ENCODE measurements around the gene ARHGAP42.

Gene ARHGAP42

GRCh38 chr11:100801225-100801999, 114.3 kb downstream of the ARHGAP42 start:
- no peak for DNase-seq (ENCODE audit: low read depth)

- DNase-seq (ENCODE audit: low read depth): no peak
These were observed 118.6 kb downstream of the ARHGAP42 start for GRCh38 chr11:100805506-100806199.

- DNase-seq (ENCODE audit: low read depth): no peak
These were observed 119.2 kb downstream of the ARHGAP42 start for GRCh38 chr11:100806296-100806695.

GRCh38 chr11:100808904-100809491, 121.9 kb downstream of the ARHGAP42 start:
- no peak for DNase-seq (ENCODE audit: low read depth)

- no peak for DNase-seq (ENCODE audit: low read depth)
These were observed 123.1 kb downstream of the ARHGAP42 start for GRCh38 chr11:100810146-100810545.

GRCh38 chr11:100810666-100811065, 123.6 kb downstream of the ARHGAP42 start:
- no peak for DNase-seq (ENCODE audit: low read depth)

- DNase-seq (ENCODE audit: low read depth): no peak
These were observed 125.4 kb downstream of the ARHGAP42 start for GRCh38 chr11:100812517-100812916.

- DNase-seq (ENCODE audit: low read depth): no peak
These were observed 128.8 kb downstream of the ARHGAP42 start for GRCh38 chr11:100815787-100816330.

- no peak for DNase-seq (ENCODE audit: low read depth)
These were observed 129.7 kb downstream of the ARHGAP42 start for GRCh38 chr11:100816823-100817222.

- DNase-seq (ENCODE audit: low read depth): no peak
These were observed 130.5 kb downstream of the ARHGAP42 start for GRCh38 chr11:100817620-100818019.

GRCh38 chr11:100820621-100821020, 133.5 kb downstream of the ARHGAP42 start:
- DNase-seq (ENCODE audit: low read depth): no peak

- no peak for DNase-seq (ENCODE audit: low read depth)
These were observed 134.1 kb downstream of the ARHGAP42 start for GRCh38 chr11:100821198-100821597.

GRCh38 chr11:100823360-100823759, 136.3 kb downstream of the ARHGAP42 start:
- DNase-seq (ENCODE audit: low read depth): no peak

GRCh38 chr11:100824041-100824809, 137.1 kb downstream of the ARHGAP42 start:
- DNase-seq (ENCODE audit: low read depth): no peak

GRCh38 chr11:100825626-100826025, 138.5 kb downstream of the ARHGAP42 start:
- DNase-seq (ENCODE audit: low read depth): no peak

GRCh38 chr11:100827934-100828661, 141.0 kb downstream of the ARHGAP42 start:
- no peak for DNase-seq (ENCODE audit: low read depth)

- no peak for DNase-seq (ENCODE audit: low read depth)
These were observed 143.2 kb downstream of the ARHGAP42 start for GRCh38 chr11:100830274-100830673.

GRCh38 chr11:100830978-100831732, 144.1 kb downstream of the ARHGAP42 start:
- no peak for DNase-seq (ENCODE audit: low read depth)

- no peak for DNase-seq (ENCODE audit: low read depth)
These were observed 144.9 kb downstream of the ARHGAP42 start for GRCh38 chr11:100831929-100832494.

- no peak for DNase-seq (ENCODE audit: low read depth)
These were observed 145.7 kb downstream of the ARHGAP42 start for GRCh38 chr11:100832829-100833228.

Data from activated T-cell treated with anti-CD3 and anti-CD28 coated beads for 1 hour (primary cell).